ENCODE results near the gene DCAF12. TPM values are rescaled to one million over a fixed set of nuclear protein-coding genes. Genes with fewer than 3 reads are reported as not detected.
A peak's percentile ranks its signal among the peaks of the same experiment; 100 is the strongest.

The DCAF12 gene
- total RNA-seq: 10 to 100 TPM; 21.3 to 34.9 (median 24.2) TPM

DNA sequence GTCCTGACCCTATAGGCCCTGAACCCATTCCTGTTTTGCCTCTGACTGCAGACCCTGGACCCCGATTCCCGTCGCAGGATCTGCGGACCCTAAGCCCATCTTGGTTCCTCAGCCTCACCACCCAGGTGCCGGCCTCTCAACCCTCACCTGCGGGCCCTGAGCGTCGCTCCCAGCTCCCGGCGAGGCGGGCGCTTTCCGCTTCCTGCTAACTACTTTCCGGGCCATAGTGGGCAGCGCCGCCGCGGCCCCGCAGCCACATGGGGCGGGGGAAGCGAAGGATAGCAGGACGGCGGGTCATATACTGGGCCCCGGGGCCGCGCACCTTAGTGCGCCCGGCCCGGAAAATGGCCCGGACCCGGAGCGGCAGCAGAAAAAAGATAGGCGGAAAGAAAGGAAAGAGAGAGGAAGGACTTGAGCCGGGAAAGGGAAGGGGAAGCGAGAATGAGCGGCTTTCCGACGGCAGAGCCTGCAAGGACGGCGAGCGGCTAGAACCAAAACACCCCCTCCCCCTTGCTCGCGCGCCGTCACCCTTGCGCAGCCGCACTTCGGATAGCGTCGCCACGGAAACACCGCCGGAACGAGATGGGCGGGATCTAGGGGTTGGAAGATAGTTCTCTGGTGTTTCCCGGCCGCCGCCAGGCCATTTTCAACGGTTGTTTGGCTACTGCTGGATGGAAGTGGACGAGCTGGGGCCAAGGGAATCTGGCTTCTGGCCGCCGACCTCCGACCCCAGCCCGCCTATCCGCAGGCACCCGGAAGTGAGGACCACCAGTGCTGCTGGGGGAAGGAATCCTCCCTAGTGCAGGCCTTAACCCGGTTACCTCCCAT is at the start of gene DCAF12:
TSS of gene DCAF12 (minus strand) at position 492 of the 828 bp plus-strand sequence. CDS start at position 225, 267 bp downstream.
- Histone ChIP-seq H3K27ac (peak within 1 kb of the TSS; percentile 74 to 91 (median 88)), H3K36me3 (peaks cover 0 to 7% (median 0%) of the 10 kb centered on the region in 3 donors), H3K9me3 (no peaks in the 10 kb centered on the region), H3K4me1 (peaks cover 0 to 50% (median 23%) of the 10 kb centered on the region in 4 donors), H3K27me3 (no peaks in the 10 kb centered on the region), H3K4me3 (peak within 1 kb of the TSS; percentile 85 to 96 (median 91))
- TF ChIP-seq, protein P1, sequence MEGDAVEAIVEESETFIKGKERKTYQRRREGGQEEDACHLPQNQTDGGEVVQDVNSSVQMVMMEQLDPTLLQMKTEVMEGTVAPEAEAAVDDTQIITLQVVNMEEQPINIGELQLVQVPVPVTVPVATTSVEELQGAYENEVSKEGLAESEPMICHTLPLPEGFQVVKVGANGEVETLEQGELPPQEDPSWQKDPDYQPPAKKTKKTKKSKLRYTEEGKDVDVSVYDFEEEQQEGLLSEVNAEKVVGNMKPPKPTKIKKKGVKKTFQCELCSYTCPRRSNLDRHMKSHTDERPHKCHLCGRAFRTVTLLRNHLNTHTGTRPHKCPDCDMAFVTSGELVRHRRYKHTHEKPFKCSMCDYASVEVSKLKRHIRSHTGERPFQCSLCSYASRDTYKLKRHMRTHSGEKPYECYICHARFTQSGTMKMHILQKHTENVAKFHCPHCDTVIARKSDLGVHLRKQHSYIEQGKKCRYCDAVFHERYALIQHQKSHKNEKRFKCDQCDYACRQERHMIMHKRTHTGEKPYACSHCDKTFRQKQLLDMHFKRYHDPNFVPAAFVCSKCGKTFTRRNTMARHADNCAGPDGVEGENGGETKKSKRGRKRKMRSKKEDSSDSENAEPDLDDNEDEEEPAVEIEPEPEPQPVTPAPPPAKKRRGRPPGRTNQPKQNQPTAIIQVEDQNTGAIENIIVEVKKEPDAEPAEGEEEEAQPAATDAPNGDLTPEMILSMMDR (IDR thresholded peaks at IDR 0.05): peak in 1 of 5 experiments; percentile 32
- TF ChIP-seq EP300 (IDR thresholded peaks at IDR 0.05): peak; percentile 86 to 96
- TF ChIP-seq POLR2A (IDR thresholded peaks at IDR 0.05): peak; percentile 50 to 67
- 0% methylated on average over 55 to 65 of the region's 67 CpGs for WGBS, 2 donors
- peak; percentile 86 for DNase-seq (ENCODE audit: low spot score in 2 of 2)

DNA sequence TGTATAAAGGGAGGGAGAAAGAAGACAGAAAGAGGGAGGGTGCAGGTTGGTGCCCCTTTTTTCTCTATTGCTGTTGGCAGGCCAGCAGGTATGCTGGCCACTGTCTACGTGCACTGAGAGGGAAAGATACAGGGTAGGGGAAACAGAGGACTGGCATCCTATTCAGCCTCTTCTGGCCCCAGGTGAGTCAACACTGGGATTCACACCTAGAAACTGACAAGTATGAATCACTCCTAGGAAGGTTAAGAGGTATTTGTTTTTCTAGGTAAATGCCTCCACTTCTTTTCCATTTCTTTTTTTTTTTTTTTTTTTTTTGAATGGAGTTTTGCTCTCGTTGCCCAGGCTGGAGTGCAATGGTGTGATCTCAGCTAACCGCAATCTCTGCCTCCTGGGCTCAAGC is 49.6 kb upstream of the DCAF12 start:
- Histone ChIP-seq H3K27me3 (no peaks in the 10 kb centered on the region), H3K27ac (no peak overlapping the region), H3K36me3 (no peaks in the 10 kb centered on the region), H3K9me3 (no peaks in the 10 kb centered on the region), H3K4me1 (peaks cover 0 to 20% (median 7%) of the 10 kb centered on the region in 4 donors), H3K4me3 (no peak overlapping the region)
- 59 to 60% methylated on average over 3 of the region's 3 CpGs for WGBS, 2 donors
- TF ChIP-seq EP300 (IDR thresholded peaks at IDR 0.05) (no peak), POLR2A (IDR thresholded peaks at IDR 0.05) (no peak)
- TF ChIP-seq, protein P1 (IDR thresholded peaks at IDR 0.05): no peak
- DNase-seq (ENCODE audit: low spot score in 2 of 2): no peak

DNA sequence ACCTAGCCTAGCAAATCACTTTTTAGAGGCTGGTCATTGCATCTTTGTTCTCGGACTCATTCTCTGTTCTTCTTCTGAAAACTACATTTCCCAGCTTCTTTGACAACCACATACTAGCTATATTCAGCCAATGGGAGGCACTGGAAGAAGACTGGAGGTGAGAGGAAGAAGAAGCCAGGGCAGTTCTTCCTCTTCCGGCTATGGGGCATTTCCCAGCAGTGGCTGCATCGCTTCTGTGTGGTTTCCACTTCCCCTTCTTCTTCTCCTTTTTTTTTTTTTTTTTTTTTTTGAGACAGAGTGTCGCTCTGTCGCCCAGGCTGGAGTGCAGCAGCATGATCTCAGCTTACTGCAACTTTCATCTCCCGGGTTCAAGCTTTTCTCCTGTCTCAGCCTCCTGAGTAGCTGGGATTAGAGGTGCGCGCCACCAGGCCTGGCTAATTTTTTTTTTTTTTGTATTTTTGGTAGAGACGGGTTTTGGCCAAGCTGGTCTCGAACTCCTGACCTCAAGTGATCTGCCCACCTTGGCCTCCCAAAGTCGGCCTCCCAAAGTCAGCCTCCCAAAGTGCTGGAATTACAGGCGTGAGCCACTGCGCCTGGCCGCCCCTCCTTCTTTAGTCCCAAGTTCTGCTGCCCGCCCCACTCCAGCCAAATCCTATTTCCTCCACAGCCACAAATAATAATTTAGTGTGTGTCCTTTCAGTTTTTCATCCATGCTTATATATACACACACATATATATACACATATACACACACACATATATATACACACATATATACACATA is 45.4 kb upstream of the DCAF12 start:
- H3K9me3 ChIP-seq: no peaks in the 10 kb centered on the region
- no peak overlapping the region for H3K4me3 ChIP-seq
- no peak overlapping the region for H3K27ac ChIP-seq
- 86 to 91% methylated on average over 15 of the region's 15 CpGs for WGBS, 2 donors
- peaks cover 0 to 6% (median 0%) of the 10 kb centered on the region in 4 donors for H3K4me1 ChIP-seq
- DNase-seq (ENCODE audit: low spot score in 2 of 2): no peak
- H3K27me3 ChIP-seq: no peaks in the 10 kb centered on the region
- H3K36me3 ChIP-seq: no peaks in the 10 kb centered on the region
- peak in 1 of 2 donors; percentile 24 for TF ChIP-seq EP300 (IDR thresholded peaks at IDR 0.05)
- no peak for TF ChIP-seq POLR2A (IDR thresholded peaks at IDR 0.05)

DNA sequence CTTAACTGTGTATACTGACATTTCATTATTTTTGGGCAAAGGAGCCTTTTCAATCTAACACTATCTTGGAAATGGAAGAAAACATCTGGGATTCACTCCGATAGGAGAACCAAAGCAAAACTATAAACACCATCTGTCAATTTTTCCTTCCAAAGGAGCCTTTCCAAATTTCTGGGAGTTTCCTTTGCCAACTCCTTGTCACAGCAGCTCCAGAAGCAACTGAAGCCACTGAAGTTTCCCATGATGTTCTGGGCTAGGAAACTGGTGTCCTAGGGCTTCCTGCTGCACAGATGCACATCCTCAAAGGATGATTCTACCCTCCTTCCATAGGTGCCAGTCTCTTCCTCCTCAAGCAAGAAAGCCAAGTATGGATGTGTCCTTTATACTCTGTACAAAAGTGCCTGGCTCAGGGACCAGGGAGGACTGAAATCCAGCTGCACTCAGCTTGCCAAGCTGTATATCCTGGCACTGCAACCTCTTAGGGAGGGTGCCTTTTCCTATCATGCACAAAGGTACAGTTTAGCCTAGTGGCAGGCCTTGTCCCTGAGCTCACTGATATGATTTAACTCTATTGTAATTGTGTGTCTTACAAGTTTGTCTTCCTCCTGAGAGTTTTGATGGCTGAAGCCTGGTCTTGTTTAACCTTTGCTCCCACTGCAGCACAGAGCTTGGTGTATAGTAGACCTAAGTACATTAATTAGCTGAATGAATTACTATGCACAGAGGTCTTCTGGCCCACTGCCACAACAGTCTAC is 43.9 kb upstream of the DCAF12 start:
- DNase-seq (ENCODE audit: low spot score in 2 of 2): no peak
- H3K27ac ChIP-seq: peak overlapping the region in 1 of 4 donors; percentile 20
- TF ChIP-seq, protein P1 (IDR thresholded peaks at IDR 0.05): no peak
- TF ChIP-seq POLR2A (IDR thresholded peaks at IDR 0.05) (no peak), EP300 (IDR thresholded peaks at IDR 0.05) (no peak)
- no peaks in the 10 kb centered on the region for H3K9me3 ChIP-seq
- H3K4me3 ChIP-seq: no peak overlapping the region
- 62 to 63% methylated on average over 1 of the region's 1 CpG for WGBS, 2 donors
- no peaks in the 10 kb centered on the region for H3K27me3 ChIP-seq
- H3K4me1 ChIP-seq: peaks cover 0 to 6% (median 0%) of the 10 kb centered on the region in 4 donors
- H3K36me3 ChIP-seq: no peaks in the 10 kb centered on the region

DNA sequence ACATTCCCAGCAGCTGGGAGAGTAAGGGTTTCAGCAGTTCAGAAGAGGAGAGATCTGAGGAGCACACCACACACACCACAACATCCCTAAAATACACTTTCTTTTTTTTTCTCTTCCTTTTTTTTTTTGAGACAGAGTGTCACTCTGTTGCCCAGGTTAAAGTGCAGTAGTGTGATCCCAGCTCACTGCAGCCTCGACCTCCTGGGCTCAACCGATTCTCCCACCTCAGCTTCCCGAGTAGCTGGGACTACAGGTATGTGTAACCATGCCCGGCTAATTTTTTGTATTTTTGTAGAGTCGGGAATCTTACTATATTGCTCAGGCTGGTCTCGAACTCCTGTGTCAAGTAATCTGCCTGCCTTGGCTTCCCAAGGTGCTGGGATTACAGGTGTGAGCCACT is 42.6 kb upstream of the DCAF12 start:
- Histone ChIP-seq H3K27me3 (no peaks in the 10 kb centered on the region), H3K36me3 (no peaks in the 10 kb centered on the region), H3K4me1 (peaks cover 0 to 6% (median 0%) of the 10 kb centered on the region in 4 donors), H3K4me3 (no peak overlapping the region), H3K27ac (no peak overlapping the region), H3K9me3 (no peaks in the 10 kb centered on the region)
- TF ChIP-seq EP300 (IDR thresholded peaks at IDR 0.05) (no peak), POLR2A (IDR thresholded peaks at IDR 0.05) (no peak)
- TF ChIP-seq, protein P1 (IDR thresholded peaks at IDR 0.05): no peak
- DNase-seq (ENCODE audit: low spot score in 2 of 2): no peak
- WGBS, 2 donors: 89 to 90% methylated on average over 6 of the region's 6 CpGs
